Lower lobe of right lung (tissue), 2 donors: ENCODE measurements around the gene TMEM120A. TPM values are rescaled to one million over a fixed set of nuclear protein-coding genes. Genes with fewer than 3 reads are reported as not detected.

ENCODE experiments used
- ATAC-seq, 2 donors: fragments of 200-7000 bp; cut with Tn5 transposase; one replicate each; pipeline ENCODE4 v1.9.1; 2020 to 2022; ENCODE audit warnings: mild to moderate bottlenecking in 2 of 2, moderate library complexity in 2 of 2
- DNase-seq: peaks from one replicate; pipeline ENCODE4 v3.0.0-alpha.2; 2020
- H3K27ac ChIP-seq: fragments of 200-600 bp; one replicate; pipeline ENCODE4 v1.8.0; 2022
- H3K27me3 ChIP-seq: fragments of 200-600 bp; one replicate; pipeline ENCODE4 v1.8.0; 2022; ENCODE audit warnings: low read depth
- H3K36me3 ChIP-seq: fragments of 200-600 bp; one replicate; pipeline ENCODE4 v1.8.0; 2022; ENCODE audit warnings: mild to moderate bottlenecking
- H3K4me1 ChIP-seq: fragments of 200-600 bp; one replicate; pipeline ENCODE4 v1.8.0; 2022
- H3K4me3 ChIP-seq: fragments of 200-600 bp; one replicate; pipeline ENCODE4 v1.8.0; 2022; ENCODE audit warnings: mild to moderate bottlenecking
- H3K9me3 ChIP-seq: fragments of 200-600 bp; one replicate; pipeline ENCODE4 v1.8.0; 2022
- CTCF ChIP-seq: fragments of 200-600 bp; IDR thresholded peaks from one replicate; pipeline ENCODE4 v1.8.0; 2022; ENCODE audit warnings: antibody characterized with exemption, mild to moderate bottlenecking
- intact Hi-C: fragments of 100-400 bp; cut with DNase I; formaldehyde crosslinking; loops from one replicate; pipeline ENCODE4 v1.11.0; 2022
- total RNA-seq: library from RNA; stranded (reverse); fragmentation: NEBNext Ultra II Directional; extraction: Animal tissue kit (Norgen Biotek cat#: 25700); gene quantifications from one replicate; pipeline ENCODE4 v1.2.1, GENCODE V29; 2021
- donor health status: DM: no; HTN: yes; CAD: no; lungs with severe emphysema.

Gene TMEM120A
- total RNA-seq, 1 donor from 2014 or later, result 42.7 TPM

- Histone ChIP-seq H3K27me3 (no peaks in the 10 kb centered on the region), H3K4me3 (no peak overlapping the region), H3K27ac (no peak overlapping the region), H3K9me3 (no peaks in the 10 kb centered on the region), H3K36me3 (peaks cover 8% of the 10 kb centered on the region), H3K4me1 (peaks cover 52% of the 10 kb centered on the region)
- intact Hi-C loops, result no loop called here
- no peak for TF ChIP-seq CTCF
- ATAC-seq (no peak), DNase-seq (no peak)
Measured at GRCh38 chr7:75943864-75944263, 50.5 kb downstream of the TMEM120A start.

- peaks cover 5% of the 10 kb centered on the region for H3K36me3 ChIP-seq
- H3K4me3 ChIP-seq, result no peak overlapping the region
- no peak for ATAC-seq
- no peak overlapping the region for H3K27ac ChIP-seq
- no peaks in the 10 kb centered on the region for H3K27me3 ChIP-seq
- intact Hi-C loops, result no loop called here
- no peak for TF ChIP-seq CTCF
- no peaks in the 10 kb centered on the region for H3K9me3 ChIP-seq
- peaks cover 30% of the 10 kb centered on the region for H3K4me1 ChIP-seq
- no peak for DNase-seq
Measured at GRCh38 chr7:75938921-75939320, 55.5 kb downstream of the TMEM120A start.

- DNase-seq (peak; percentile 77), ATAC-seq (peak; percentile 56 to 68)
- Histone ChIP-seq H3K4me3 (no peak overlapping the region), H3K4me1 (peaks cover 22% of the 10 kb centered on the region), H3K27me3 (no peaks in the 10 kb centered on the region), H3K36me3 (peaks cover 5% of the 10 kb centered on the region), H3K9me3 (no peaks in the 10 kb centered on the region), H3K27ac (no peak overlapping the region)
- intact Hi-C loops, result no loop called here
- TF ChIP-seq CTCF, result no peak
Measured at GRCh38 chr7:75937958-75938786, 56.2 kb downstream of the TMEM120A start.

Other genes starting within 250 kb of the TMEM120A start
- gene CCL26, start 222.4 kb downstream of the TMEM120A start, total RNA-seq, result not detected
- 4.1 TPM for gene CCL24, start 180.8 kb downstream of the TMEM120A start, total RNA-seq
- gene RHBDD2, start 115.6 kb downstream of the TMEM120A start, total RNA-seq, result 72.5 TPM
- gene POR, start 79.4 kb downstream of the TMEM120A start, total RNA-seq, result 244 TPM
- gene STYXL1, start 53.4 kb upstream of the TMEM120A start, total RNA-seq, result 25.6 TPM
- gene MDH2, start 53.5 kb upstream of the TMEM120A start, total RNA-seq, result 107 TPM
- 0.86 TPM for gene SRRM3, start 207.3 kb upstream of the TMEM120A start, total RNA-seq